Measurements from ENCODE around the gene G2E3. TPM values are rescaled to one million over a fixed set of nuclear protein-coding genes. Genes with fewer than 3 reads are reported as not detected.

G2E3 gene
- total and polyA plus RNA-seq, 2 of the 13 experiments (the other 11 are each of a cell fraction or from before 2014, with no cell fraction given), result 22.8 to 63.0 TPM

DNA sequence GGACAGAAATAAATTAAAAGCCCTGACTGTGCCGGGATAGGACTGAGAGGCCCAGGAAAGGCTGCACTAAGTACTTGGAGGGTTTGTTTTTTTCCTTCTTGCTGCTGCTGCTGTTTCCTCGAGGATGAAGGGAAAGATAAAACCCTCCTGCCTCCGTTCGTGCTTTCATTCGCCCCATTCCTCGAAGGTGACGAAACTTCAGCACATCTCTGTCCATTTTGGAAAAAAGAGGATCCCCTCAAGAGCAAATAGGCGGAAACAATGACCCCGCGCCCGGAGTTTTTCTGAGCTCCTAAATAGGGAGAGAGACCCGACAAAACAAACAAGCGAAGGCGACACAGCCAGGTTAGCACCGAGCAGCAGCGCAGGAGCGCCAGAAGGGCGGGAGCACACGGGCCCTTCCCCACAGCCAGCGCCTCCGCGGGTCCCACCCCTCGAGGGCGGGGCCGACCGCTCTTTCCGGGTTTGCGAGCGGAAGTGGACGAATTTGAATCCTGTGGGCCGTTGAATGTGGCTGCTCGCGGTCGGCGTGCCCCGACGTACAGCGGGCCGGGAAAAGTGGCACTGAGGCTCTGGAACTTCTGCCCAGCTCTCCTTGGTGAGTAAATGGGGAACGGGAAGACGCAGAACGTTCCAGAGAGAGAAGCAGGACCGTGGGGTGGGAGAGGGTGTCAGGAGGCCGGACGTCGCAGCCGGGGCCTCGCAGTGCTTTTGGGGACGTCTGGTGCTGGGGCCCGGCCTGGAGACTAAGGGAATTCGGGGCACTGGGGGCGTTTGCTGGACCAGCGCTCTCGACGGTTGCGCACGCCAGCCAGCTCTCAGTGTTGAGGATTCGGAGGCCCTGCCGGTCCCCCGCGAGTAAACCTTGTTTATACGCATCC, at the start of gene G2E3 (continued):
- TF ChIP-seq MLXIP (CRISPR knock-in tag; IDR thresholded peaks at IDR 0.05; ENCODE audit: borderline replicate concordance), result no peak; the same call in 1 of the 2 replicates
- TF ChIP-seq PAWR (CRISPR knock-in tag; IDR thresholded peaks at IDR 0.05; ENCODE audit: borderline replicate concordance), result no peak; the same call in 1 of the 2 replicates
- TF ChIP-seq PPARG (CRISPR knock-in tag; conservative IDR thresholded peaks at IDR 0.05), result no peak; the same call in none of the 2 replicates
- 0 out of 2 replicates have a peak, but pooled peaks have one; percentile 97 for TF ChIP-seq FOXO4 (CRISPR knock-in tag; conservative IDR thresholded peaks at IDR 0.05)
- TF ChIP-seq, protein P1, sequence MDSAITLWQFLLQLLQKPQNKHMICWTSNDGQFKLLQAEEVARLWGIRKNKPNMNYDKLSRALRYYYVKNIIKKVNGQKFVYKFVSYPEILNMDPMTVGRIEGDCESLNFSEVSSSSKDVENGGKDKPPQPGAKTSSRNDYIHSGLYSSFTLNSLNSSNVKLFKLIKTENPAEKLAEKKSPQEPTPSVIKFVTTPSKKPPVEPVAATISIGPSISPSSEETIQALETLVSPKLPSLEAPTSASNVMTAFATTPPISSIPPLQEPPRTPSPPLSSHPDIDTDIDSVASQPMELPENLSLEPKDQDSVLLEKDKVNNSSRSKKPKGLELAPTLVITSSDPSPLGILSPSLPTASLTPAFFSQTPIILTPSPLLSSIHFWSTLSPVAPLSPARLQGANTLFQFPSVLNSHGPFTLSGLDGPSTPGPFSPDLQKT (CRISPR knock-in tag; IDR thresholded peaks at IDR 0.05; ENCODE audit: borderline replicate concordance), result 0 out of 2 replicates have a peak, but pooled peaks have one; percentile 82
- 0 out of 2 replicates have a peak, but pooled peaks have one; percentile 40 for TF ChIP-seq NCOA2 (CRISPR knock-in tag; IDR thresholded peaks at IDR 0.05)
- no peak; the same call in none of the 2 replicates for TF ChIP-seq PRDM15 (CRISPR knock-in tag; IDR thresholded peaks at IDR 0.05)
- peak; percentile 100 for TF ChIP-seq DMAP1 (CRISPR knock-in tag; IDR thresholded peaks at IDR 0.05)
- TF ChIP-seq, protein P2, sequence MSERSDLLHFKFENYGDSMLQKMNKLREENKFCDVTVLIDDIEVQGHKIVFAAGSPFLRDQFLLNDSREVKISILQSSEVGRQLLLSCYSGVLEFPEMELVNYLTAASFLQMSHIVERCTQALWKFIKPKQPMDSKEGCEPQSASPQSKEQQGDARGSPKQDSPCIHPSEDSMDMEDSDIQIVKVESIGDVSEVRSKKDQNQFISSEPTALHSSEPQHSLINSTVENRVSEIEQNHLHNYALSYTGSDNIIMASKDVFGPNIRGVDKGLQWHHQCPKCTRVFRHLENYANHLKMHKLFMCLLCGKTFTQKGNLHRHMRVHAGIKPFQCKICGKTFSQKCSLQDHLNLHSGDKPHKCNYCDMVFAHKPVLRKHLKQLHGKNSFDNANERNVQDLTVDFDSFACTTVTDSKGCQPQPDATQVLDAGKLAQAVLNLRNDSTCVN (CRISPR knock-in tag; IDR thresholded peaks at IDR 0.05; ENCODE audit: borderline replicate concordance), result peak; percentile 83
- TF ChIP-seq MIXL1 (CRISPR knock-in tag; IDR thresholded peaks at IDR 0.05), result peak; percentile 94
- no peak; the same call in none of the 2 replicates for TF ChIP-seq ZNF264 (CRISPR knock-in tag; IDR thresholded peaks at IDR 0.05)
- TF ChIP-seq BCL6 (CRISPR knock-in tag; IDR thresholded peaks at IDR 0.05), result peak; percentile 90
- peak; percentile 86 for TF ChIP-seq SP2 (CRISPR knock-in tag; IDR thresholded peaks at IDR 0.05)
- peak; percentile 95 for TF ChIP-seq PCBP1 (IDR thresholded peaks at IDR 0.05; ENCODE audit: borderline replicate concordance, low read depth, low read length)
- no peak; the same call in none of the 2 replicates for TF ChIP-seq ZSCAN25 (CRISPR knock-in tag; IDR thresholded peaks at IDR 0.05)
- TF ChIP-seq ZNF33B (CRISPR knock-in tag; IDR thresholded peaks at IDR 0.05), result peak; percentile 95
- no peak for TF ChIP-seq ZMAT5 (CRISPR knock-in tag; IDR thresholded peaks at IDR 0.05; ENCODE audit: borderline replicate concordance, low read depth)
